ENCODE data around the gene NTN3. TPM values are rescaled to one million over a fixed set of nuclear protein-coding genes. Genes with fewer than 3 reads are reported as not detected.
A peak's percentile ranks its signal among the peaks of the same experiment; 100 is the strongest.

NTN3 gene
- total RNA-seq, 1 experiment from 2014 or later = not detected

- DNase-seq (ENCODE audit: low spot score) = no peak
Measured at GRCh38 chr16:2496223-2497115, 25.4 kb downstream of the NTN3 start.

- no peak for DNase-seq (ENCODE audit: low spot score)
Measured at GRCh38 chr16:2497116-2497630, 26.1 kb downstream of the NTN3 start.

GRCh38 chr16:2497695-2498484, 26.8 kb downstream of the NTN3 start:
- no peak for DNase-seq (ENCODE audit: low spot score)

- no peak for DNase-seq (ENCODE audit: low spot score)
Measured at GRCh38 chr16:2498531-2499253, 27.6 kb downstream of the NTN3 start.

- DNase-seq (ENCODE audit: low spot score) = no peak
Measured at GRCh38 chr16:2499454-2499853, 28.4 kb downstream of the NTN3 start.

GRCh38 chr16:2499890-2500429, 28.9 kb downstream of the NTN3 start:
- DNase-seq (ENCODE audit: low spot score) = no peak

GRCh38 chr16:2500430-2500917, 29.4 kb downstream of the NTN3 start:
- no peak for DNase-seq (ENCODE audit: low spot score)

GRCh38 chr16:2500918-2501750, 30.0 kb downstream of the NTN3 start:
- peak; percentile 80 for DNase-seq (ENCODE audit: low spot score)

- DNase-seq (ENCODE audit: low spot score) = no peak
Measured at GRCh38 chr16:2501946-2502895, 31.1 kb downstream of the NTN3 start.

GRCh38 chr16:2505695-2506094, 34.6 kb downstream of the NTN3 start:
- DNase-seq (ENCODE audit: low spot score) = no peak

- DNase-seq (ENCODE audit: low spot score) = no peak
Measured at GRCh38 chr16:2507052-2507659, 36.1 kb downstream of the NTN3 start.

GRCh38 chr16:2507665-2508064, 36.6 kb downstream of the NTN3 start:
- no peak for DNase-seq (ENCODE audit: low spot score)

- no peak for DNase-seq (ENCODE audit: low spot score)
Measured at GRCh38 chr16:2508722-2509400, 37.8 kb downstream of the NTN3 start.

- no peak for DNase-seq (ENCODE audit: low spot score)
Measured at GRCh38 chr16:2511128-2511800, 40.2 kb downstream of the NTN3 start.

- DNase-seq (ENCODE audit: low spot score) = no peak
Measured at GRCh38 chr16:2511996-2512734, 41.1 kb downstream of the NTN3 start.

GRCh38 chr16:2512735-2513404, 41.8 kb downstream of the NTN3 start:
- DNase-seq (ENCODE audit: low spot score) = no peak
